ENCODE results near the gene NRIP1. TPM values are rescaled to one million over a fixed set of nuclear protein-coding genes. Genes with fewer than 3 reads are reported as not detected.

The NRIP1 gene
- total RNA-seq, 1 donor from 2014 or later, result 104 TPM

DNA sequence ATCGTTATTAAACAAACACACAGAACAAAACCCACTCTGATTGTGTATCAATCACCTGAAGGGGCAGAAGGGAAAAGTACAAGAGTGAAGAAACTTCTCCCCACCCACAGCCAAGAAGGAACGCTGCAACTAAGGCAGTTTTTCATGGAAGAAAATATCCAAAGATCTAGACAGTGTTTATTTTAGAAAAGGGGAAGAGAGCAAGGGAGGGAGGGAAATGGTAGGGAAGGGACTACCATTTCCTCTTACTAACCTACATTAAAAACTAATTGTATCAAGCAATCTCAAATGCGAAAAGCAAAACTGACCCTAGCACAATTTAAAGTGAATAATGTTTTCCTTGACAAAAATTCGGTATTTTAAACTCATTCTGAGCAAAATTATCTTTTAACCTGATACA, 3.5 kb downstream of the NRIP1 start:
- Mint-ChIP-seq H3K4me1 (peaks cover 70% of the 10 kb centered on the region), H3K4me3 (peak overlapping the region; percentile 83), H3K36me3 (no peaks in the 10 kb centered on the region), H3K27me3 (ENCODE audit: low read depth) (no peaks in the 10 kb centered on the region), H3K27ac (peak overlapping the region; percentile 96), H3K9me3 (no peaks in the 10 kb centered on the region)
- TF ChIP-seq, protein P1, sequence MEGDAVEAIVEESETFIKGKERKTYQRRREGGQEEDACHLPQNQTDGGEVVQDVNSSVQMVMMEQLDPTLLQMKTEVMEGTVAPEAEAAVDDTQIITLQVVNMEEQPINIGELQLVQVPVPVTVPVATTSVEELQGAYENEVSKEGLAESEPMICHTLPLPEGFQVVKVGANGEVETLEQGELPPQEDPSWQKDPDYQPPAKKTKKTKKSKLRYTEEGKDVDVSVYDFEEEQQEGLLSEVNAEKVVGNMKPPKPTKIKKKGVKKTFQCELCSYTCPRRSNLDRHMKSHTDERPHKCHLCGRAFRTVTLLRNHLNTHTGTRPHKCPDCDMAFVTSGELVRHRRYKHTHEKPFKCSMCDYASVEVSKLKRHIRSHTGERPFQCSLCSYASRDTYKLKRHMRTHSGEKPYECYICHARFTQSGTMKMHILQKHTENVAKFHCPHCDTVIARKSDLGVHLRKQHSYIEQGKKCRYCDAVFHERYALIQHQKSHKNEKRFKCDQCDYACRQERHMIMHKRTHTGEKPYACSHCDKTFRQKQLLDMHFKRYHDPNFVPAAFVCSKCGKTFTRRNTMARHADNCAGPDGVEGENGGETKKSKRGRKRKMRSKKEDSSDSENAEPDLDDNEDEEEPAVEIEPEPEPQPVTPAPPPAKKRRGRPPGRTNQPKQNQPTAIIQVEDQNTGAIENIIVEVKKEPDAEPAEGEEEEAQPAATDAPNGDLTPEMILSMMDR (IDR thresholded peaks at IDR 0.05; ENCODE audit: unreplicated experiment), result no peak
- DNase-seq (ENCODE audit: low spot score in 2 of 2, unreplicated experiment in 2 of 2), result no peak

DNA sequence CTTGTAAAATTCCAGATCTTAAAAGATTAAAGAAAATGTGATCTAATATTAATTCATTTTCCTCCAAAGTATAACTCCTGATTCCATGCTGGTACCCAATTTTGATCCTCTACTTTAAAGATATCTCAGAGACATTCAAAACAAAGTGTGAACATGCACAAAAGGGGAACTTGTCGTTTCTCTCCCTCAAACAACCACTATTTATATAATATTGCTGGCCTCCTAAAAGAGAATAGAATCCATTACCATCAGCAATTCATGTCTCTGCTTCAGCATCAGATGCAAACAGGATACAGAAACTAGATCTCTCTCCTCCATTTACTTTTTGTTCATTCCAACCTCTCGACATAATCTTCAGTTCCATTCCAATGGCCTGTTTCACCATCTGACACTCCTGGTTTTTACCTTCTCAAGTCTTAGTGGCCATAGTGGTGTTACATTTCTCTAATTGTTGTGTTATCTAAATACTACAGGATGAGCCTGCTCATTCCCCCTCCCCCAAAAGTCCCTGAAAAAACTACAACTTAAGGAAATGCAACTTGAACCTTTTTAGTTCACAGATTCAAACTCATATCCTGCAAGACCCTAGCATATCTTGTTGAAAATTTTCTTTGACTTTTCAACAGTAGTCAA, 4.1 kb downstream of the NRIP1 start:
- TF ChIP-seq, protein P1 (IDR thresholded peaks at IDR 0.05; ENCODE audit: unreplicated experiment), result no peak
- Mint-ChIP-seq H3K27ac (peak overlapping the region; percentile 96), H3K4me1 (peaks cover 70% of the 10 kb centered on the region), H3K9me3 (no peaks in the 10 kb centered on the region), H3K36me3 (no peaks in the 10 kb centered on the region), H3K27me3 (ENCODE audit: low read depth) (no peaks in the 10 kb centered on the region), H3K4me3 (peak overlapping the region; percentile 83)
- no peak for DNase-seq (ENCODE audit: low spot score in 2 of 2, unreplicated experiment in 2 of 2)

DNA sequence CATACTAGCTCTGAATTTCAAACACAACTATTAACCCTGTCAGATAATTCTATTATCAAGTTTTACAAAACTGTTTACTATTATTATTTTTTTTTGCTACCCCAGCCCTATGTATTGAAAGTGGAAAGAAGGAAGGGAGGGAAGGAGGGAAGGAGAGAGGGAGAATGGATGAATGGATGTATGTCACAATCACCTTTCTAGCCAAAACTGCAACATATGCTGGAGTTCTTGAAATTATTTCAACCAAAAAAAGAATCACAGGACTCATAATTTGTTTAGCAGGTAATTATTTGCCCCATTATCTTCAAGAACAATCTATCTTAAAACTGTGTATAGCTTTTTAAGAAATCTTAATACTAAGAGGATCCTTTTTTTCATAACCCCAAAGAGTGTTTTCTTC, 5.4 kb downstream of the NRIP1 start:
- Mint-ChIP-seq H3K27ac (peak overlapping the region; percentile 85), H3K9me3 (no peaks in the 10 kb centered on the region), H3K27me3 (ENCODE audit: low read depth) (no peaks in the 10 kb centered on the region), H3K4me3 (no peak overlapping the region), H3K4me1 (peaks cover 79% of the 10 kb centered on the region), H3K36me3 (no peaks in the 10 kb centered on the region)
- TF ChIP-seq, protein P1 (IDR thresholded peaks at IDR 0.05; ENCODE audit: unreplicated experiment), result no peak
- DNase-seq (ENCODE audit: low spot score in 2 of 2, unreplicated experiment in 2 of 2), result no peak

DNA sequence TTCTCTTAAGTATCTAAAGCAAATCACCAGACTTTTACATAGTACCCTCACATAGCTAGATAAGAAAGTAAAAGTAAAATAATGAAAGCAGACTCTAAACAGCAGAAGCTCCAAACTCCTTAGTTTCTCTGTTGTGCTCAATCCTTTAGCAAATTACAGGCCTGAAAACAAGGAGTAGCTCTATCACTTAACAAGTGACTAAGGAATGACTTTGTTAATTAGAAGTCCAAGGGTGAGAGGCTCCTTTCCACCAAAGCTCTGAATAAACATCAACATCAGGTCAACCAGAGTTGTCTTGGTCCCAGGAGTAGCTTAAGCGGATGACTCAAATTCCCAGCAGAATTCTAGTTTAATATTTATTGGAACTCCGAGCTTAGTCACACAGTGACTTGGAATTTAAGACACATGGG, 5.9 kb downstream of the NRIP1 start:
- TF ChIP-seq, protein P1 (IDR thresholded peaks at IDR 0.05; ENCODE audit: unreplicated experiment), result no peak
- peak overlapping the region; percentile 85 for H3K27ac Mint-ChIP-seq
- peak overlapping the region; percentile 22 for H3K4me3 Mint-ChIP-seq

DNA sequence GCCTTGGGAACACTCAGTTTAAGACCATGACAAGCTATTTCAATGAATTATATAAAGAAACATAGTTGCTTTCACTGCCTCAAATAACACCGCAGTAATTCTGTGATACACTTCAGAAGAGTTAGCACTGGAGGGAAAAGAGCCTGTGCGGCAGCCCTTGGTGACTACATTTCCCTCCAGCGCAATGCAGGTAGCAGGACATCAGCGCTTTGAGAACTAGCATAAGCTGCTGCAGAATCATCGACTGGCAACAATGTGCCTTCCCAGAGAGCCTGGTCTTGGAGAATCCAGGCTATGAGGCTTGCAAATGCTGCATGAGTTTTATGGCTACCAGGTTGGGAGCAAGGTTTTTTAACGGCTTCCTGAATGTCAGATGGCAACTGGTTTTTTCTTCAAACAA, 7.5 kb downstream of the NRIP1 start:
- TF ChIP-seq, protein P1 (IDR thresholded peaks at IDR 0.05; ENCODE audit: unreplicated experiment), result no peak
- Mint-ChIP-seq H3K9me3 (no peaks in the 10 kb centered on the region), H3K27ac (peak overlapping the region; percentile 55), H3K27me3 (ENCODE audit: low read depth) (no peaks in the 10 kb centered on the region), H3K4me1 (peaks cover 86% of the 10 kb centered on the region), H3K4me3 (peak overlapping the region; percentile 1), H3K36me3 (no peaks in the 10 kb centered on the region)
- DNase-seq (ENCODE audit: low spot score in 2 of 2, unreplicated experiment in 2 of 2), result no peak

More for the DNA sequence above, 5.9 kb downstream of the NRIP1 start:
- Mint-ChIP-seq H3K36me3 (no peaks in the 10 kb centered on the region), H3K27me3 (ENCODE audit: low read depth) (no peaks in the 10 kb centered on the region), H3K4me1 (peaks cover 84% of the 10 kb centered on the region), H3K9me3 (no peaks in the 10 kb centered on the region)
- no peak for DNase-seq (ENCODE audit: low spot score in 2 of 2, unreplicated experiment in 2 of 2)

Measured in mesothelial cell of epicardium (in vitro differentiated cells).